Cardiac muscle cell (in vitro differentiated cells and primary cell): Measurements from ENCODE around the gene CEP112. TPM values are rescaled to one million over a fixed set of nuclear protein-coding genes. Genes with fewer than 3 reads are reported as not detected.

ENCODE experiments used
- DNase-seq, 2 donors: peaks; one replicate each; pipeline versions ENCODE4 v3.0.0 to v3.0.0-alpha.2; 2010 to 2017; ENCODE audit warnings: low read depth in 1 of 2, low spot score in 1 of 2
- H3K27ac ChIP-seq: fragments of 200-600 bp; sonication (generic); 2 replicates; pipeline ENCODE4 v1.5.1; 2016
- H3K27me3 ChIP-seq: fragments of 200-600 bp; sonication (generic); 2 replicates; pipeline ENCODE4 v1.6.0; 2016; ENCODE audit warnings: control low read depth
- H3K36me3 ChIP-seq: fragments of 200-600 bp; sonication (generic); 2 replicates; pipeline ENCODE4 v1.5.1; 2016; ENCODE audit warnings: control low read depth
- H3K4me1 ChIP-seq: fragments of 200-600 bp; sonication (generic); 2 replicates; pipeline ENCODE4 v1.8.1; 2017; ENCODE audit warnings: low read depth, mild to moderate bottlenecking, mixed run types
- H3K4me3 ChIP-seq: fragments of 200-600 bp; sonication (generic); 2 replicates; pipeline ENCODE4 v1.5.1; 2016; ENCODE audit warnings: mild to moderate bottlenecking
- H3K9me3 ChIP-seq: fragments of 200-600 bp; sonication (generic); 2 replicates; pipeline ENCODE4 v1.5.1; 2017; ENCODE audit warnings: low read depth, mild to moderate bottlenecking, control low read depth
- polyA plus RNA-seq: library from polyadenylated mRNA; unstranded; fragments of >200 nt; fragmentation: Nextera tagmentation; extraction: Ambion mirVana; gene quantifications from 2 replicates; pipeline ENCODE4 v1.2.1, GENCODE V29; 2016
- total RNA-seq: library from RNA; depleted of rRNA; stranded (reverse); fragments of >200 nt; gene quantifications from 2 replicates; pipeline ENCODE4 v1.2.3, GENCODE V29; 2016
- TF ChIP-seq, protein P1 (sequence below): IDR thresholded peaks from 2 replicates; pipeline ENCODE4 v1.5.1; 2012; ENCODE audit warnings: low read depth, mild to moderate bottlenecking, low read length

Gene CEP112
- total and polyA plus RNA-seq, 2 experiments from 2014 or later: 7.7 to 10.9 TPM

DNA sequence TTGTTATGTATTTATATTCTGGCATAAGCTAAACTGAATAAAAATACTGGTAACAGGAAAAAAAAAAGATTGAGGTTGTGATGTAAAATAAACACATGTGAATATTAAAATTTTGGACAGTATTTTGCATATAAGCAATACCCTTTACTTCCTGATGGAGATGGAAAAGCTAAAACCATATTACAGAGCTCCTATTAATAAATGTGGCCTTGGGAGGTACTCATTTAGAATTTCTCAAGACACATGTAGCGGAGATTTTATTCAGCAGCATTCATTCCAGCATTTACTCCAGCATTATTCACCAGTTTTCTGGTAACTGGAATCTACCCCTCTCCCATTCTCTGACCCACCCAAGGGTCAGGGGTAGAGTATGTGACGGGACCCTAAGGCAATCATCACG lies 536.2 kb downstream of the CEP112 start:
- Histone ChIP-seq H3K4me3 (no peak overlapping the region), H3K27ac (no peak overlapping the region), H3K36me3 (no peaks in the 10 kb centered on the region), H3K27me3 (no peaks in the 10 kb centered on the region), H3K4me1 (no peaks in the 10 kb centered on the region), H3K9me3 (no peaks in the 10 kb centered on the region)
- no peak for DNase-seq
- TF ChIP-seq, protein P1, sequence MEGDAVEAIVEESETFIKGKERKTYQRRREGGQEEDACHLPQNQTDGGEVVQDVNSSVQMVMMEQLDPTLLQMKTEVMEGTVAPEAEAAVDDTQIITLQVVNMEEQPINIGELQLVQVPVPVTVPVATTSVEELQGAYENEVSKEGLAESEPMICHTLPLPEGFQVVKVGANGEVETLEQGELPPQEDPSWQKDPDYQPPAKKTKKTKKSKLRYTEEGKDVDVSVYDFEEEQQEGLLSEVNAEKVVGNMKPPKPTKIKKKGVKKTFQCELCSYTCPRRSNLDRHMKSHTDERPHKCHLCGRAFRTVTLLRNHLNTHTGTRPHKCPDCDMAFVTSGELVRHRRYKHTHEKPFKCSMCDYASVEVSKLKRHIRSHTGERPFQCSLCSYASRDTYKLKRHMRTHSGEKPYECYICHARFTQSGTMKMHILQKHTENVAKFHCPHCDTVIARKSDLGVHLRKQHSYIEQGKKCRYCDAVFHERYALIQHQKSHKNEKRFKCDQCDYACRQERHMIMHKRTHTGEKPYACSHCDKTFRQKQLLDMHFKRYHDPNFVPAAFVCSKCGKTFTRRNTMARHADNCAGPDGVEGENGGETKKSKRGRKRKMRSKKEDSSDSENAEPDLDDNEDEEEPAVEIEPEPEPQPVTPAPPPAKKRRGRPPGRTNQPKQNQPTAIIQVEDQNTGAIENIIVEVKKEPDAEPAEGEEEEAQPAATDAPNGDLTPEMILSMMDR: no peak

DNA sequence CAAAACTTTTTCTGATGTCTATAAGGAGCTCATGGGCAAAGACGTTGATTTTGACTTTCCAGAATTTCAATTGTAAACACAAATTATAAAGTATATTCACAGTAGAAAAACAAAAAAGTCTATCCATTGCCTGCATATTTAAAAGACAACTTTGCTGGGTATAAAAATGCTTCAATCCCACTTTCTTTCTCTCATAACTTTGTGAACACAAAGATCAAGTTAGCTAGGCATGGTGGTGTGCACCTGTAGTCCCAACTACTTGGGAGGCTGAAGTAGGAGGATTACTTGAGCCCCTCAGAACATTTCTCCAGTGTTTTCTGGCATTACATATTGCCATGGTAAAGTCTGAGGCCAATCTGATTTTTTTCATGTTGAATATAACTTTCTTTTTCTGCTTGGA lies 547.4 kb downstream of the CEP112 start:
- no peaks in the 10 kb centered on the region for H3K27me3 ChIP-seq
- H3K4me1 ChIP-seq: no peaks in the 10 kb centered on the region
- H3K36me3 ChIP-seq: no peaks in the 10 kb centered on the region
- no peaks in the 10 kb centered on the region for H3K9me3 ChIP-seq
- TF ChIP-seq, protein P1: no peak
- H3K4me3 ChIP-seq: no peak overlapping the region
- no peak overlapping the region for H3K27ac ChIP-seq
- no peak for DNase-seq

DNA sequence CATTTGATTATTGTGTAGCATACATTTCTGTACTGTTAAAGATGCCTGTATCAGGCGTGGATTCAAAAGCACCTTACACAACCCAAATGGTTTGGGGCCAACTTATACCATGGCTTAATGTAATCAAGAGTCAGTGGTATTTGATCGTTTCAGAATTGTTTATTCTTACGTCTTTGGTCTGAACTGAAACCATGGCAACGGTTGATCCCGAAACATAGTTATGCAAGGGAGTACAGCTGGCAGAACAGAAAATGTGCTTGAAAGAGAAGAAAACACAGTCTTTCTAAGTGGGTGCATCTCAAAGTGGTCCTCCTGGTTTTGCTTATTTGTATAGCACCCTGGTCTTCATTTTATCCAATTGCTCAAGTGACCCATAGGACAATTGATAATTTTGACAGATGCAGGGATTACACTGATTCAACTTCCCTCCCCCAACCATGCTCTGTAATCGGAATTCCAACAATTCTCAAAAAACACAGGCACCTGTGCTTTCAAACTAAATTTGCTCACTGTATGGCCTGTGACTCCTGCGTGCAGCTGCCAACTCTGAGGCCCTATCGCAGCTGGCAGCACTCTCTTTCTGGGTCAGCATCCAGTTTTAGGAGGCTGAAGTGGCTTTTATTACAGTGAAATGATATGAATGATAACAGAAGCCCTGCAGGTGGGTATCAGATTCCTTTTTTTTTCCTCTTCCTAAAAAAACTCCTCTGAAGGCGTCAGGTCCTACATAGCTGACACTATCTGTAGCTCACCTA lies 553.5 kb downstream of the CEP112 start:
- Histone ChIP-seq H3K4me1 (no peaks in the 10 kb centered on the region), H3K9me3 (no peaks in the 10 kb centered on the region), H3K27me3 (no peaks in the 10 kb centered on the region), H3K36me3 (no peaks in the 10 kb centered on the region), H3K4me3 (no peak overlapping the region), H3K27ac (no peak overlapping the region)
- TF ChIP-seq, protein P1: no peak
- peak in 1 of 2 donors; percentile 16 for DNase-seq

DNA sequence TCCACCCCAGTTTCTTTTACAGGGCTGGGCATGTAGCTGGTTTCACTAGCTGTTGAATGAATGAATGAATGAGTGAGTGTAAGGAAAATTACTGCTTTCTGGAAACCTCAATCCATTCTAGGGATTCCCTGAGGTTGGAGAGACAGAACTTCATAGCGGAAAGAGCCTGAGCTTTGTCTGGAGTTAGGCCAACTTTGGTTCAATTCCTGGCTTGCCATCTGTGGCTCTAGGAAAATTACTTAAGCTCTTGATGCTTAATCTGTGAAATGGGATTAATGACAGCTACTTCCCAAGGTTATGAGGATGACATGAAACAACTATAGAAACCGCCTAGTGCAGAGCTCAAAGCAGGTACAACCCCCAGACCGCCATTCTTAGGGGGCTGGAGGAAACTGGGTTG lies 554.1 kb downstream of the CEP112 start:
- no peaks in the 10 kb centered on the region for H3K27me3 ChIP-seq
- no peaks in the 10 kb centered on the region for H3K36me3 ChIP-seq
- no peak overlapping the region for H3K27ac ChIP-seq
- no peaks in the 10 kb centered on the region for H3K9me3 ChIP-seq
- no peaks in the 10 kb centered on the region for H3K4me1 ChIP-seq
- no peak overlapping the region for H3K4me3 ChIP-seq
- TF ChIP-seq, protein P1: no peak
- no peak for DNase-seq

DNA sequence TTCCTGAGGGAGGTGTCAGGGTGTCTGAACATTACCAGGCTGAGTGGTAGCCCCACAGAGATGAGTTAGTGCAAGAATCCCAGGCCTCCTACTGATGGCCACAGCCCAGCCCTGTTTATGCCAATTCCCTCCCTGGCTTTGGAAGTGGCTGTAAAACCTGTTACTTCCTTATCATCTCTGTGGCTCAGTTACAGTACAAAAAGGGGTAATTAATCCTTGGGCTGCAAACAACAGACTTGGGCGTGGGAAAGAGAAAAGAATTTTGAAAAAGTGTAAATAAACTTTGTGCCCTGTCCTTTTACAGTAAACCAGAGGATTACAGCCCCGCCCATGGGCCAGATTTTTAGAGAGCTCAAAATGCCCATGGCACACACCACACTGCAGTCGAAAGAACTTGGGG lies 557.4 kb downstream of the CEP112 start:
- no peaks in the 10 kb centered on the region for H3K27me3 ChIP-seq
- TF ChIP-seq, protein P1: no peak
- no peaks in the 10 kb centered on the region for H3K4me1 ChIP-seq
- H3K36me3 ChIP-seq: no peaks in the 10 kb centered on the region
- no peaks in the 10 kb centered on the region for H3K9me3 ChIP-seq
- no peak overlapping the region for H3K4me3 ChIP-seq
- DNase-seq: no peak
- no peak overlapping the region for H3K27ac ChIP-seq
